ENCODE data around the gene DOLK. TPM values are rescaled to one million over a fixed set of nuclear protein-coding genes. Genes with fewer than 3 reads are reported as not detected.

DOLK gene
- total and polyA plus RNA-seq, 10 of the 15 experiments (the other 5 are each of a cell fraction or from before 2014, with no cell fraction given), result 1.9 to 18.2 (median 9.1) TPM

DNA sequence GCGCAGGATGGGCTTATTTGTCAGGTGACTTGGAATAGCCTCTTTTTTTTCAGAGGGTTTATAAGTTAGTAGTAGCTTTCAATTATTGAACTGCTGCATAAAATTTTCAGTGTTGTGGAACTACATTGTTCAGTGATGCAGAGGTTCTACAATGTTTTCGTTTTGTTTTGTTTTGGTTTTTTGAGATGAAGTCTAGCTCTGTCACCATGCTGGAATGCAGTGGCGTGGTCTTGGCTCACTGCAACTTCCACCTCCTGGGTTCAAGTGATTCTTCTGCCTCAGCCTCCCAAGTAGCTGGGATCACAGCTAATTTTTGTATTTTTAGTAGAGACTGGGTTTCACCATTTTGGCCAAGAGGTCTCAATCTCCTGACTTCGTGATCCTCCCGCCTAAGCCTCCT lies 22.1 kb upstream of the DOLK start:
- Histone ChIP-seq H3K9me3 (replicated peaks; ENCODE audit: control insufficient read depth, insufficient read depth, low read length) (no peaks in the 10 kb centered on the region), H2AFZ (ENCODE audit: control insufficient read depth, low read depth, low read length) (no peak overlapping the region), H3K4me1 (ENCODE audit: control insufficient read depth, insufficient read depth, low read length) (no peaks in the 10 kb centered on the region), H4K20me1 (ENCODE audit: control insufficient read depth, insufficient read depth) (no peaks in the 10 kb centered on the region), H3K4me2 (ENCODE audit: control insufficient read depth, insufficient read depth) (no peak overlapping the region), H3K27me3 (replicated peaks in 1 of 2; ENCODE audit: control insufficient read depth in 2 of 2, insufficient read depth in 2 of 2, low read length in 1 of 2) (no peaks in the 10 kb centered on the region), H3K27ac (ENCODE audit: control insufficient read depth, insufficient read depth) (no peak overlapping the region), H3K79me2 (ENCODE audit: control insufficient read depth, insufficient read depth, low read length) (no peaks in the 10 kb centered on the region), H3K36me3 (ENCODE audit: control insufficient read depth in 2 of 2, insufficient read depth in 2 of 2, low read length in 1 of 2) (peaks cover 5 to 40% of the 10 kb centered on the region in 2 experiments), H3K4me3 (no peak overlapping the region), H3K9ac (ENCODE audit: control insufficient read depth, insufficient read depth, low read length) (no peak overlapping the region)
- ChIA-PET CTCF (no interaction called here), SMC1A (ENCODE audit: uncharacterized antibody, unreplicated experiment) (no interaction called here), RAD21 (ENCODE audit: unreplicated experiment) (no interaction called here), POLR2A (no interaction called here)
- BruUV-seq (replicated peaks), result no TSS peak
- no peak for FAIRE-seq
- intact Hi-C loops (cut with micrococcal nuclease; ENCODE audit: unreplicated experiment) (no loop called here), in situ Hi-C loops (cut with MboI) (no loop called here)
- ATAC-seq, result no peak
- no peak for DNase-seq (ENCODE audit: low read depth, low spot score)
- TF ChIP-seq HCFC1 (IDR thresholded peaks at IDR 0.05; ENCODE audit: low read length) (no peak), BRCA1 (IDR thresholded peaks at IDR 0.05; ENCODE audit: low read depth, low read length) (no peak), TBL1XR1 (IDR thresholded peaks at IDR 0.05; ENCODE audit: low read depth, low read length) (no peak), DPF2 (IDR thresholded peaks at IDR 0.05) (no peak), SIN3A (IDR thresholded peaks at IDR 0.05; ENCODE audit: low read depth, low read length) (no peak), SUZ12 (IDR thresholded peaks at IDR 0.05; ENCODE audit: unreplicated experiment) (no peak), RUNX3 (IDR thresholded peaks at IDR 0.05; ENCODE audit: low read length) (no peak), JUND (IDR thresholded peaks at IDR 0.05; ENCODE audit: low read depth, low read length) (no peak), EP300 (IDR thresholded peaks at IDR 0.05; ENCODE audit: borderline replicate concordance in 1 of 2, control insufficient read depth in 1 of 2, low read depth in 2 of 2, low read length in 2 of 2) (no peak), SP1 (IDR thresholded peaks at IDR 0.05; ENCODE audit: low read depth, low read length) (no peak), GATAD2B (conservative IDR thresholded peaks at IDR 0.05; ENCODE audit: low read depth) (no peak)
- TF ChIP-seq, protein P1, sequence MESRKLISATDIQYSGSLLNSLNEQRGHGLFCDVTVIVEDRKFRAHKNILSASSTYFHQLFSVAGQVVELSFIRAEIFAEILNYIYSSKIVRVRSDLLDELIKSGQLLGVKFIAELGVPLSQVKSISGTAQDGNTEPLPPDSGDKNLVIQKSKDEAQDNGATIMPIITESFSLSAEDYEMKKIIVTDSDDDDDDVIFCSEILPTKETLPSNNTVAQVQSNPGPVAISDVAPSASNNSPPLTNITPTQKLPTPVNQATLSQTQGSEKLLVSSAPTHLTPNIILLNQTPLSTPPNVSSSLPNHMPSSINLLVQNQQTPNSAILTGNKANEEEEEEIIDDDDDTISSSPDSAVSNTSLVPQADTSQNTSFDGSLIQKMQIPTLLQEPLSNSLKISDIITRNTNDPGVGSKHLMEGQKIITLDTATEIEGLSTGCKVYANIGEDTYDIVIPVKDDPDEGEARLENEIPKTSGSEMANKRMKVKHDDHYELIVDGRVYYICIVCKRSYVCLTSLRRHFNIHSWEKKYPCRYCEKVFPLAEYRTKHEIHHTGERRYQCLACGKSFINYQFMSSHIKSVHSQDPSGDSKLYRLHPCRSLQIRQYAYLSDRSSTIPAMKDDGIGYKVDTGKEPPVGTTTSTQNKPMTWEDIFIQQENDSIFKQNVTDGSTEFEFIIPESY (IDR thresholded peaks at IDR 0.05), result no peak
- TF ChIP-seq, protein P2, sequence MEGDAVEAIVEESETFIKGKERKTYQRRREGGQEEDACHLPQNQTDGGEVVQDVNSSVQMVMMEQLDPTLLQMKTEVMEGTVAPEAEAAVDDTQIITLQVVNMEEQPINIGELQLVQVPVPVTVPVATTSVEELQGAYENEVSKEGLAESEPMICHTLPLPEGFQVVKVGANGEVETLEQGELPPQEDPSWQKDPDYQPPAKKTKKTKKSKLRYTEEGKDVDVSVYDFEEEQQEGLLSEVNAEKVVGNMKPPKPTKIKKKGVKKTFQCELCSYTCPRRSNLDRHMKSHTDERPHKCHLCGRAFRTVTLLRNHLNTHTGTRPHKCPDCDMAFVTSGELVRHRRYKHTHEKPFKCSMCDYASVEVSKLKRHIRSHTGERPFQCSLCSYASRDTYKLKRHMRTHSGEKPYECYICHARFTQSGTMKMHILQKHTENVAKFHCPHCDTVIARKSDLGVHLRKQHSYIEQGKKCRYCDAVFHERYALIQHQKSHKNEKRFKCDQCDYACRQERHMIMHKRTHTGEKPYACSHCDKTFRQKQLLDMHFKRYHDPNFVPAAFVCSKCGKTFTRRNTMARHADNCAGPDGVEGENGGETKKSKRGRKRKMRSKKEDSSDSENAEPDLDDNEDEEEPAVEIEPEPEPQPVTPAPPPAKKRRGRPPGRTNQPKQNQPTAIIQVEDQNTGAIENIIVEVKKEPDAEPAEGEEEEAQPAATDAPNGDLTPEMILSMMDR (IDR thresholded peaks at IDR 0.05 in 2 of 3, conservative IDR thresholded peaks at IDR 0.05 in 1 of 3; ENCODE audit: control insufficient read depth in 2 of 3, extremely low read depth in 1 of 3, insufficient read depth in 1 of 3, low read depth in 3 of 3, low read length in 3 of 3), result no peak
- TF ChIP-seq, protein P3, sequence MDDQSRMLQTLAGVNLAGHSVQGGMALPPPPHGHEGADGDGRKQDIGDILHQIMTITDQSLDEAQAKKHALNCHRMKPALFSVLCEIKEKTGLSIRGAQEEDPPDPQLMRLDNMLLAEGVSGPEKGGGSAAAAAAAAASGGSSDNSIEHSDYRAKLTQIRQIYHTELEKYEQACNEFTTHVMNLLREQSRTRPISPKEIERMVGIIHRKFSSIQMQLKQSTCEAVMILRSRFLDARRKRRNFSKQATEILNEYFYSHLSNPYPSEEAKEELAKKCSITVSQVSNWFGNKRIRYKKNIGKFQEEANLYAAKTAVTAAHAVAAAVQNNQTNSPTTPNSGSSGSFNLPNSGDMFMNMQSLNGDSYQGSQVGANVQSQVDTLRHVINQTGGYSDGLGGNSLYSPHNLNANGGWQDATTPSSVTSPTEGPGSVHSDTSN (IDR thresholded peaks at IDR 0.05; ENCODE audit: insufficient replicate concordance, low read depth, low read length), result no peak
- TF ChIP-seq, protein P4, sequence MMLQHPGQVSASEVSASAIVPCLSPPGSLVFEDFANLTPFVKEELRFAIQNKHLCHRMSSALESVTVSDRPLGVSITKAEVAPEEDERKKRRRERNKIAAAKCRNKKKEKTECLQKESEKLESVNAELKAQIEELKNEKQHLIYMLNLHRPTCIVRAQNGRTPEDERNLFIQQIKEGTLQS (IDR thresholded peaks at IDR 0.05; ENCODE audit: borderline replicate concordance, extremely low read depth, low read depth, low read length), result no peak
- WGBS (ENCODE audit: insufficient coverage, insufficient replicate concordance, low lambda C conversion rate, missing lambda C conversion rate), result 94% methylated on average over 5 of the region's 5 CpGs
